ENCODE results near the gene FAM53B. TPM values are rescaled to one million over a fixed set of nuclear protein-coding genes. Genes with fewer than 3 reads are reported as not detected.
A peak's percentile ranks its signal among the peaks of the same experiment; 100 is the strongest.

The FAM53B gene
- total and polyA plus RNA-seq, 7 experiments from 2014 or later, result 3.9 to 51.5 (median 27.7) TPM

- peak overlapping the region in 2 of 9 donors; percentile 57 to 87 for H3K27ac Mint-ChIP-seq
- no peaks in the 10 kb centered on the region for H3K4me1 ChIP-seq (ENCODE audit: control insufficient read depth in 2 of 2, insufficient read depth in 2 of 2, low read length in 2 of 2)
- ChIA-PET CTCF (no interaction called here), POLR2A (no interaction called here)
- H3K27me3 Mint-ChIP-seq, result peaks cover 0 to 3% (median 0%) of the 10 kb centered on the region in 5 donors
- peaks cover 0 to 28% (median 24%) of the 10 kb centered on the region in 5 donors for H3K36me3 Mint-ChIP-seq
- H3K4me1 Mint-ChIP-seq, result peaks cover 0 to 3% (median 0%) of the 10 kb centered on the region in 7 donors
- no peak overlapping the region for H3K4me3 Mint-ChIP-seq
- H3K9me3 Mint-ChIP-seq, result peaks cover 0 to 22% (median 7%) of the 10 kb centered on the region in 11 donors
- H3K27me3 ChIP-seq (ENCODE audit: control insufficient read depth in 2 of 2, insufficient read depth in 2 of 2, low read length in 2 of 2), result no peaks in the 10 kb centered on the region
- DNase-seq, result no peak
- no peaks in the 10 kb centered on the region for H3K36me3 ChIP-seq (ENCODE audit: control insufficient read depth in 2 of 3, insufficient read depth in 3 of 3, low read length in 3 of 3)
- peaks cover 0 to 4% (median 0%) of the 10 kb centered on the region in 3 experiments for H3K9me3 ChIP-seq (ENCODE audit: control insufficient read depth in 2 of 3, low read length in 3 of 3)
- no peak for ATAC-seq
- intact Hi-C loops (cut with micrococcal nuclease), result no loop called here
- no peak overlapping the region for H3K27ac ChIP-seq (ENCODE audit: low read depth, low read length)
- H3K4me3 ChIP-seq (ENCODE audit: low read length), result no peak overlapping the region
These were observed 166.5 kb downstream of the FAM53B start for GRCh38 chr10:124577651-124578050.

- Histone ChIP-seq H3K4me1 (ENCODE audit: control insufficient read depth in 2 of 2, insufficient read depth in 2 of 2, low read length in 2 of 2) (no peaks in the 10 kb centered on the region), H3K9me3 (ENCODE audit: control insufficient read depth in 2 of 3, low read length in 3 of 3) (peaks cover 0 to 4% (median 0%) of the 10 kb centered on the region in 3 experiments), H3K36me3 (ENCODE audit: control insufficient read depth in 2 of 3, insufficient read depth in 3 of 3, low read length in 3 of 3) (no peaks in the 10 kb centered on the region), H3K4me3 (ENCODE audit: low read length) (no peak overlapping the region), H3K27ac (ENCODE audit: low read depth, low read length) (no peak overlapping the region), H3K27me3 (ENCODE audit: control insufficient read depth in 2 of 2, insufficient read depth in 2 of 2, low read length in 2 of 2) (no peaks in the 10 kb centered on the region)
- H3K36me3 Mint-ChIP-seq, result peaks cover 0 to 24% (median 21%) of the 10 kb centered on the region in 5 donors
- H3K27ac Mint-ChIP-seq, result no peak overlapping the region
- H3K9me3 Mint-ChIP-seq, result peaks cover 0 to 22% (median 7%) of the 10 kb centered on the region in 11 donors
- POLR2A ChIA-PET, result no interaction called here
- DNase-seq (no peak), ATAC-seq (no peak)
- no peak overlapping the region for H3K4me3 Mint-ChIP-seq
- intact Hi-C loops (cut with micrococcal nuclease), result no loop called here
- H3K4me1 Mint-ChIP-seq, result peaks cover 0 to 3% (median 0%) of the 10 kb centered on the region in 7 donors
- CTCF ChIA-PET, result no interaction called here
- no peaks in the 10 kb centered on the region for H3K27me3 Mint-ChIP-seq
These were observed 167.4 kb downstream of the FAM53B start for GRCh38 chr10:124576526-124577420.

DNA sequence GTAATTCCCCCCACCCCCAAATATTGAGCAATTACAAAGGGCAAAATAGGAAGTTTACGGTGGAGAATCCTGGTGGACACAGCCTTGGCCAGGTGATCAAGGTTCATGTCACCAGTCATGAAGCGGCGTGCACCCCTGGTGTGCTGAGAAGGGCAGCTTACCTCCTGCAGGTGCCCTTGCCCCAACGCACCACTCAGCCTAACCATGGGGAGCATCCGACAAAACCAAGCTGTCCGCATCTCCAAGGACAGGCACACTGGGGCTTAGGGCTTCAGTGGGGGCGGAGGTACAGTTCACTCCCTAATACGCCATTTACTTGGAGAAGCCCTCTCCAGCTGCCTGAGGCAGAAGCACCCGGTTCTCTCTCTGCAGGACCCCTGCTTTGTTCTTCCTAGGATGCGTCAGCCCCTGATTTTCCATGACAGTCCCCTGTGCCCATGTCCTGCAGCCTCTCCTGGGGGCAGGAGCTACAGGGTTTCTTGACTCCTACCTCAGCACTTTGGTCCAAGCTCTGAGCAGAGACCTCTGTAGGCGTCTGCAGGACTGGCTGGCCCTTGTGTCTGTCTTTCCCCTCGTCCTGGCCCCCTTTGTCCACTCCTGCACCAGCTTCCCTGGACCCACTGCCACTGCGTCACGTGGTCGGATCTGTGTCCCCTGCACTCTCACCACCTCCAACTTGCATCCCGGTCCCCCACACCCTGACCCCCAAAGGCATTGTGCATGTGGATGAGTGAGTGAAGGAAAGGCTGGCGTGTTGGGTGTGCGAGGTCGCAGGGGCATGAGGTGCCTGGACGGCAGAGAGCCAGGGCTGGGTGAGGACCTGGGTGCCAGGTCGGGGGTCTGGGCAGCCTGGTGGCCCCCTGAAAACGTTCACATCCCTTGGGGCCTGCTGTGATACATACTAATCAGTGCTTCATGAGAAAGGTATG, 168.8 kb downstream of the FAM53B start:
- Histone ChIP-seq H3K9me3 (ENCODE audit: control insufficient read depth in 2 of 3, low read length in 3 of 3) (peaks cover 0 to 3% (median 0%) of the 10 kb centered on the region in 3 experiments), H3K27ac (ENCODE audit: low read depth, low read length) (no peak overlapping the region), H3K27me3 (ENCODE audit: control insufficient read depth in 2 of 2, insufficient read depth in 2 of 2, low read length in 2 of 2) (no peaks in the 10 kb centered on the region), H3K36me3 (ENCODE audit: control insufficient read depth in 2 of 3, insufficient read depth in 3 of 3, low read length in 3 of 3) (no peaks in the 10 kb centered on the region), H3K4me1 (ENCODE audit: control insufficient read depth in 2 of 2, insufficient read depth in 2 of 2, low read length in 2 of 2) (no peaks in the 10 kb centered on the region), H3K4me3 (ENCODE audit: low read length) (no peak overlapping the region)
- peaks cover 0 to 12% (median 0%) of the 10 kb centered on the region in 11 donors for H3K9me3 Mint-ChIP-seq
- no peaks in the 10 kb centered on the region for H3K27me3 Mint-ChIP-seq
- H3K4me1 Mint-ChIP-seq, result peaks cover 0 to 3% (median 0%) of the 10 kb centered on the region in 7 donors
- ChIA-PET CTCF (no interaction called here), POLR2A (no interaction called here)
- no peak overlapping the region for H3K4me3 Mint-ChIP-seq
- DNase-seq (no peak), ATAC-seq (no peak)
- H3K27ac Mint-ChIP-seq, result no peak overlapping the region
- intact Hi-C loops (cut with micrococcal nuclease), result no loop called here
- peaks cover 0 to 21% (median 19%) of the 10 kb centered on the region in 5 donors for H3K36me3 Mint-ChIP-seq

- Mint-ChIP-seq H3K9me3 (peaks cover 0 to 7% (median 0%) of the 10 kb centered on the region in 11 donors), H3K27ac (no peak overlapping the region), H3K4me3 (no peak overlapping the region), H3K36me3 (peaks cover 0 to 14% (median 11%) of the 10 kb centered on the region in 5 donors), H3K27me3 (no peaks in the 10 kb centered on the region), H3K4me1 (peaks cover 0 to 3% (median 0%) of the 10 kb centered on the region in 7 donors)
- no peak for DNase-seq
- Histone ChIP-seq H3K27me3 (ENCODE audit: control insufficient read depth in 2 of 2, insufficient read depth in 2 of 2, low read length in 2 of 2) (no peaks in the 10 kb centered on the region), H3K4me1 (ENCODE audit: control insufficient read depth in 2 of 2, insufficient read depth in 2 of 2, low read length in 2 of 2) (no peaks in the 10 kb centered on the region), H3K27ac (ENCODE audit: low read depth, low read length) (no peak overlapping the region), H3K36me3 (ENCODE audit: control insufficient read depth in 2 of 3, insufficient read depth in 3 of 3, low read length in 3 of 3) (no peaks in the 10 kb centered on the region), H3K9me3 (ENCODE audit: control insufficient read depth in 2 of 3, low read length in 3 of 3) (no peaks in the 10 kb centered on the region), H3K4me3 (ENCODE audit: low read length) (no peak overlapping the region)
- ATAC-seq, result no peak
- intact Hi-C loops (cut with micrococcal nuclease), result no loop called here
- POLR2A ChIA-PET, result no interaction called here
- CTCF ChIA-PET, result no interaction called here
These were observed 169.6 kb downstream of the FAM53B start for GRCh38 chr10:124574456-124575070.

DNA sequence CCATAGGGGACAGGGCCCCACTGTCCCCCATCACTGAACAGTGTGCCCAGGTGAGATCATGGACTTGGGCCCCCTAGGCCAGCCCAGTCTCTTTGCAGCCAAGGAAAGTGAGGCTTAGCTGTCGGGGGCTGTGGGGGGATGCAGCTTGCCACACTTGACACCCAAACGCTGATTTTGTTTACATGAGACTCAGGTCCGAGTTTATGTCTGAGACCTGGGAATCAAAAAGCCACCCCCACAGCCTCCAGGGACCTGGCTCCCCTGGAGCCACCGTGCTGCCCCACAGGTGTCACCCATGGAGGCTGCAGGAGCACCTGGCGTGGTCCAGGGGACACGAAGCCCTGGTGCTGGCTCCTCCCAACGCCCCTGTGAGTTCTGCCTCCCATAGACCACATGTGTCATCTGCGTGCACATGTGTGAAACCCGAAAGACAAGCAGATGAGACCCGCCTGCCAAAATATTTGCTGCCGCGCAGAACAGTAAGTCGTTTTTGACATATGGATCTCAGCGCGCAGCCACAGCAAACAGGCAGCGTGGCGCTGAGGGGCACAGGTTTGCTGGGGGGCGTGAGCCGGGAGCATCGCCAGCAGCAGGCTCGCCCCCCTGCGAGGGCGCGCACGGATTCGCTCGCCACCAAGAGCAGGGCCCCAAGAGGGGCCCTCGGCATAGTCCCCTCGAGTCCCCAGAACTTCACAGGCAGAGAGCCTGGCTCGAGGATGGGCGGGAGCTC, 170.3 kb downstream of the FAM53B start:
- Histone ChIP-seq H3K27ac (ENCODE audit: low read depth, low read length) (no peak overlapping the region), H3K4me1 (ENCODE audit: control insufficient read depth in 2 of 2, insufficient read depth in 2 of 2, low read length in 2 of 2) (no peaks in the 10 kb centered on the region), H3K4me3 (ENCODE audit: low read length) (no peak overlapping the region), H3K27me3 (ENCODE audit: control insufficient read depth in 2 of 2, insufficient read depth in 2 of 2, low read length in 2 of 2) (no peaks in the 10 kb centered on the region), H3K9me3 (ENCODE audit: control insufficient read depth in 2 of 3, low read length in 3 of 3) (no peaks in the 10 kb centered on the region), H3K36me3 (ENCODE audit: control insufficient read depth in 2 of 3, insufficient read depth in 3 of 3, low read length in 3 of 3) (no peaks in the 10 kb centered on the region)
- Mint-ChIP-seq H3K27ac (no peak overlapping the region), H3K36me3 (peaks cover 0 to 8% (median 7%) of the 10 kb centered on the region in 5 donors), H3K4me3 (no peak overlapping the region), H3K9me3 (peaks cover 0 to 3% (median 0%) of the 10 kb centered on the region in 11 donors), H3K4me1 (peaks cover 0 to 3% (median 0%) of the 10 kb centered on the region in 7 donors), H3K27me3 (no peaks in the 10 kb centered on the region)
- DNase-seq (no peak), ATAC-seq (no peak)
- CTCF ChIA-PET, result no interaction called here
- intact Hi-C loops (cut with micrococcal nuclease), result no loop called here
- POLR2A ChIA-PET, result no interaction called here

GRCh38 chr10:124572751-124573150, 171.4 kb downstream of the FAM53B start:
- no peaks in the 10 kb centered on the region for H3K36me3 ChIP-seq (ENCODE audit: control insufficient read depth in 2 of 3, insufficient read depth in 3 of 3, low read length in 3 of 3)
- Mint-ChIP-seq H3K4me3 (no peak overlapping the region), H3K27ac (no peak overlapping the region), H3K4me1 (peaks cover 0 to 2% (median 0%) of the 10 kb centered on the region in 7 donors), H3K9me3 (peaks cover 0 to 2% (median 0%) of the 10 kb centered on the region in 11 donors), H3K27me3 (no peaks in the 10 kb centered on the region), H3K36me3 (peaks cover 0 to 8% (median 3%) of the 10 kb centered on the region in 5 donors)
- no peaks in the 10 kb centered on the region for H3K4me1 ChIP-seq (ENCODE audit: control insufficient read depth in 2 of 2, insufficient read depth in 2 of 2, low read length in 2 of 2)
- ChIA-PET CTCF (no interaction called here), POLR2A (no interaction called here)
- no peak for DNase-seq
- no peaks in the 10 kb centered on the region for H3K27me3 ChIP-seq (ENCODE audit: control insufficient read depth in 2 of 2, insufficient read depth in 2 of 2, low read length in 2 of 2)
- H3K27ac ChIP-seq (ENCODE audit: low read depth, low read length), result no peak overlapping the region
- H3K9me3 ChIP-seq (ENCODE audit: control insufficient read depth in 2 of 3, low read length in 3 of 3), result no peaks in the 10 kb centered on the region
- intact Hi-C loops (cut with micrococcal nuclease), result no loop called here
- H3K4me3 ChIP-seq (ENCODE audit: low read length), result no peak overlapping the region
- no peak for ATAC-seq

Data from naive thymus-derived CD4-positive, alpha-beta T cell (primary cell).